ENCODE measurements around the gene GALNT7. TPM values are rescaled to one million over a fixed set of nuclear protein-coding genes. Genes with fewer than 3 reads are reported as not detected.

GALNT7 gene
- total RNA-seq, 1 experiment from 2014 or later: 51.6 TPM

- Mint-ChIP-seq H3K36me3 (ENCODE audit: insufficient read depth, unreplicated experiment) (peaks cover 19% of the 10 kb centered on the region), H3K9me3 (ENCODE audit: low read depth, unreplicated experiment) (no peaks in the 10 kb centered on the region), H3K4me3 (ENCODE audit: low read depth, unreplicated experiment) (no peak overlapping the region), H3K4me1 (ENCODE audit: low read depth, unreplicated experiment) (peaks cover 16% of the 10 kb centered on the region), H3K27me3 (ENCODE audit: unreplicated experiment) (no peaks in the 10 kb centered on the region), H3K27ac (ENCODE audit: unreplicated experiment) (no peak overlapping the region)
- intact Hi-C loops (cut with micrococcal nuclease; ENCODE audit: unreplicated experiment): loop anchor here (5.0 kb wide), 2 partner anchors 39 to 41 kb away; no protein-coding TSS in a partner anchor
- DNase-seq: no peak
- BruUV-seq (replicated peaks): no TSS peak
- CTCF ChIA-PET: no interaction called here
- no peak for TF ChIP-seq CTCF (IDR thresholded peaks at IDR 0.05; ENCODE audit: unreplicated experiment)
These were observed 44.7 kb downstream of the GALNT7 start for GRCh38 chr4:173213296-173213695.

- no peak for DNase-seq
- Mint-ChIP-seq H3K9me3 (ENCODE audit: low read depth, unreplicated experiment) (no peaks in the 10 kb centered on the region), H3K4me1 (ENCODE audit: low read depth, unreplicated experiment) (peaks cover 13% of the 10 kb centered on the region), H3K27ac (ENCODE audit: unreplicated experiment) (no peak overlapping the region), H3K27me3 (ENCODE audit: unreplicated experiment) (no peaks in the 10 kb centered on the region), H3K36me3 (ENCODE audit: insufficient read depth, unreplicated experiment) (peaks cover 18% of the 10 kb centered on the region), H3K4me3 (ENCODE audit: low read depth, unreplicated experiment) (no peak overlapping the region)
- intact Hi-C loops (cut with micrococcal nuclease; ENCODE audit: unreplicated experiment): loop anchor here (5.0 kb wide), 2 partner anchors 38 to 42 kb away; no protein-coding TSS in a partner anchor
- no peak for TF ChIP-seq CTCF (IDR thresholded peaks at IDR 0.05; ENCODE audit: unreplicated experiment)
- no TSS peak for BruUV-seq (replicated peaks)
- CTCF ChIA-PET: no interaction called here
These were observed 45.6 kb downstream of the GALNT7 start for GRCh38 chr4:173214231-173214630.

GRCh38 chr4:173214661-173215060 is 46.0 kb downstream of the GALNT7 start:
- Mint-ChIP-seq H3K27ac (ENCODE audit: unreplicated experiment) (no peak overlapping the region), H3K4me1 (ENCODE audit: low read depth, unreplicated experiment) (peaks cover 13% of the 10 kb centered on the region), H3K4me3 (ENCODE audit: low read depth, unreplicated experiment) (no peak overlapping the region), H3K36me3 (ENCODE audit: insufficient read depth, unreplicated experiment) (peaks cover 14% of the 10 kb centered on the region), H3K9me3 (ENCODE audit: low read depth, unreplicated experiment) (no peaks in the 10 kb centered on the region), H3K27me3 (ENCODE audit: unreplicated experiment) (no peaks in the 10 kb centered on the region)
- no peak for DNase-seq
- no peak for TF ChIP-seq CTCF (IDR thresholded peaks at IDR 0.05; ENCODE audit: unreplicated experiment)
- no TSS peak for BruUV-seq (replicated peaks)
- intact Hi-C loops (cut with micrococcal nuclease; ENCODE audit: unreplicated experiment): loop anchor here (5.0 kb wide), 2 partner anchors 38 to 42 kb away; no protein-coding TSS in a partner anchor
- CTCF ChIA-PET: no interaction called here

GRCh38 chr4:173217075-173217474 is 48.5 kb downstream of the GALNT7 start:
- H3K4me3 Mint-ChIP-seq (ENCODE audit: low read depth, unreplicated experiment): no peak overlapping the region
- no TSS peak for BruUV-seq (replicated peaks)
- no peaks in the 10 kb centered on the region for H3K27me3 Mint-ChIP-seq (ENCODE audit: unreplicated experiment)
- H3K9me3 Mint-ChIP-seq (ENCODE audit: low read depth, unreplicated experiment): no peaks in the 10 kb centered on the region
- H3K36me3 Mint-ChIP-seq (ENCODE audit: insufficient read depth, unreplicated experiment): peaks cover 6% of the 10 kb centered on the region
- DNase-seq: no peak
- intact Hi-C loops (cut with micrococcal nuclease; ENCODE audit: unreplicated experiment): no loop called here
- CTCF ChIA-PET: no interaction called here
- H3K4me1 Mint-ChIP-seq (ENCODE audit: low read depth, unreplicated experiment): peaks cover 17% of the 10 kb centered on the region
- TF ChIP-seq CTCF (IDR thresholded peaks at IDR 0.05; ENCODE audit: unreplicated experiment): no peak
- H3K27ac Mint-ChIP-seq (ENCODE audit: unreplicated experiment): no peak overlapping the region

Measured in Calu3 (cell line).